Loucy (cell line): ENCODE measurements around the gene PPP1R13B.

Experiments used
- H2AFZ ChIP-seq: fragments of 200-600 bp; sonication (generic); 2 replicates; pipeline ENCODE4 v1.6.0; 2016; ENCODE audit warnings: antibody characterized with exemption, mild to moderate bottlenecking, low read length, moderate library complexity
- H3F3A ChIP-seq: fragments of 200-600 bp; 2 replicates; pipeline ENCODE4 v1.6.0; 2016; ENCODE audit warnings: antibody characterized with exemption, low read depth, mild to moderate bottlenecking
- H3K27me3 ChIP-seq: fragments of 200-600 bp; sonication (generic); 2 replicates; pipeline ENCODE4 v1.6.1; 2014; ENCODE audit warnings: low read length, mild to moderate bottlenecking; ENCODE audit not compliant: insufficient read depth, poor library complexity, severe bottlenecking
- H3K36me3 ChIP-seq: fragments of 200-600 bp; sonication (generic); 2 replicates; pipeline ENCODE4 v1.6.1; 2016; ENCODE audit warnings: low read length; ENCODE audit not compliant: insufficient read depth
- H3K4me1 ChIP-seq: fragments of 200-600 bp; sonication (generic); 2 replicates; pipeline ENCODE4 v1.5.1; 2014; ENCODE audit warnings: low read length, mild to moderate bottlenecking; ENCODE audit not compliant: insufficient read depth, poor library complexity, severe bottlenecking
- H3K4me2 ChIP-seq: fragments of 200-600 bp; sonication (generic); 2 replicates; pipeline ENCODE4 v1.6.0; 2014; ENCODE audit warnings: antibody characterized with exemption, low read length, low read depth, mild to moderate bottlenecking; ENCODE audit not compliant: poor library complexity, severe bottlenecking
- H3K4me3 ChIP-seq: fragments of 200-600 bp; sonication (generic); 2 replicates; pipeline ENCODE4 v1.5.1; 2014; ENCODE audit warnings: low read length, mild to moderate bottlenecking, mixed read lengths; ENCODE audit not compliant: poor library complexity, severe bottlenecking
- H3K79me2 ChIP-seq: fragments of 200-600 bp; sonication (generic); 2 replicates; pipeline ENCODE4 v1.6.1; 2014; ENCODE audit warnings: low read length; ENCODE audit not compliant: insufficient read depth
- H3K9ac ChIP-seq: fragments of 200-600 bp; sonication (generic); 2 replicates; pipeline ENCODE4 v1.6.0; 2014; ENCODE audit warnings: mild to moderate bottlenecking, low read depth, low read length, moderate library complexity; ENCODE audit not compliant: poor library complexity, severe bottlenecking
- H3K9me2 ChIP-seq: fragments of 200-600 bp; sonication (generic); replicated peaks from 2 replicates; pipeline ENCODE4 v1.6.1; 2016; ENCODE audit warnings: low read depth, low read length, mixed read lengths
- H3K9me3 ChIP-seq: fragments of 200-600 bp; sonication (generic); 2 replicates; pipeline ENCODE4 v1.6.1; 2014; ENCODE audit warnings: mild to moderate bottlenecking, antibody characterized with exemption, low read length, low read depth; ENCODE audit not compliant: insufficient read depth
- H4K20me1 ChIP-seq: fragments of 200-600 bp; sonication (generic); 2 replicates; pipeline ENCODE4 v1.6.0; 2014; ENCODE audit warnings: antibody characterized with exemption, low read length, mild to moderate bottlenecking; ENCODE audit not compliant: insufficient read depth, poor library complexity, severe bottlenecking
- EZH2phosphoT487 ChIP-seq: fragments of 200-600 bp; IDR thresholded peaks from 2 replicates; pipeline ENCODE4 v1.6.1; 2018; ENCODE audit warnings: antibody characterized with exemption, mild to moderate bottlenecking, moderate library complexity, borderline replicate concordance
- TF ChIP-seq, protein P1 (sequence below): fragments of 200-600 bp; sonication (generic); conservative IDR thresholded peaks from 2 replicates; pipeline ENCODE4 v1.5.1; 2014; ENCODE audit warnings: mild to moderate bottlenecking, antibody characterized with exemption, low read length

The PPP1R13B gene

DNA sequence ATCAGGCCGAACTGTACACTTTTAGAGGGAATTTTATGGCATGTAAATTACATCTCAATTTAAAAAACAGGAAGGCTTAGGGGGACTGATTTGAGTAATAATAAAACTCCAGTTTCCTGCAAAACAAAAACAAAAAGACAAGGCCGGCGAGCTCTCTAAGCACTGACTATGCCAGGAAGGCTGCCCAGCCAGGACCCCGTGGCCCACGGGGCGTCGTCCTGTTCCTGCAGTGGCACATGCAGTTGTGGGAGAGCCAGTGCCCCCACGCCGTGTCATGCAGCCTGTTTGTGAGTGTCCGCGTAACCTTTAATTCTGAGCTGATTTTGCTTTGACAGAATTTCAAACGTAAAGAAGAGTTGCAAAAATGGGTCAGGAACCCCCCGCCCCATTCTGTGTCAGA, 142.7 kb downstream of the PPP1R13B start:
- Histone ChIP-seq H3F3A (no peaks in the 10 kb centered on the region), H3K79me2 (no peaks in the 10 kb centered on the region), H3K4me3 (no peak overlapping the region), H3K9me2 (no peaks in the 10 kb centered on the region), H3K4me2 (no peak overlapping the region), H2AFZ (no peak overlapping the region), H3K27me3 (no peaks in the 10 kb centered on the region), H4K20me1 (no peaks in the 10 kb centered on the region), H3K36me3 (peaks cover 70% of the 10 kb centered on the region; the same call in 1 of the 2 replicates), H3K9me3 (no peaks in the 10 kb centered on the region), H3K9ac (no peak overlapping the region), H3K4me1 (no peaks in the 10 kb centered on the region)
- TF ChIP-seq, protein P1, sequence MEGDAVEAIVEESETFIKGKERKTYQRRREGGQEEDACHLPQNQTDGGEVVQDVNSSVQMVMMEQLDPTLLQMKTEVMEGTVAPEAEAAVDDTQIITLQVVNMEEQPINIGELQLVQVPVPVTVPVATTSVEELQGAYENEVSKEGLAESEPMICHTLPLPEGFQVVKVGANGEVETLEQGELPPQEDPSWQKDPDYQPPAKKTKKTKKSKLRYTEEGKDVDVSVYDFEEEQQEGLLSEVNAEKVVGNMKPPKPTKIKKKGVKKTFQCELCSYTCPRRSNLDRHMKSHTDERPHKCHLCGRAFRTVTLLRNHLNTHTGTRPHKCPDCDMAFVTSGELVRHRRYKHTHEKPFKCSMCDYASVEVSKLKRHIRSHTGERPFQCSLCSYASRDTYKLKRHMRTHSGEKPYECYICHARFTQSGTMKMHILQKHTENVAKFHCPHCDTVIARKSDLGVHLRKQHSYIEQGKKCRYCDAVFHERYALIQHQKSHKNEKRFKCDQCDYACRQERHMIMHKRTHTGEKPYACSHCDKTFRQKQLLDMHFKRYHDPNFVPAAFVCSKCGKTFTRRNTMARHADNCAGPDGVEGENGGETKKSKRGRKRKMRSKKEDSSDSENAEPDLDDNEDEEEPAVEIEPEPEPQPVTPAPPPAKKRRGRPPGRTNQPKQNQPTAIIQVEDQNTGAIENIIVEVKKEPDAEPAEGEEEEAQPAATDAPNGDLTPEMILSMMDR = no peak
- no peak for TF ChIP-seq EZH2phosphoT487

DNA sequence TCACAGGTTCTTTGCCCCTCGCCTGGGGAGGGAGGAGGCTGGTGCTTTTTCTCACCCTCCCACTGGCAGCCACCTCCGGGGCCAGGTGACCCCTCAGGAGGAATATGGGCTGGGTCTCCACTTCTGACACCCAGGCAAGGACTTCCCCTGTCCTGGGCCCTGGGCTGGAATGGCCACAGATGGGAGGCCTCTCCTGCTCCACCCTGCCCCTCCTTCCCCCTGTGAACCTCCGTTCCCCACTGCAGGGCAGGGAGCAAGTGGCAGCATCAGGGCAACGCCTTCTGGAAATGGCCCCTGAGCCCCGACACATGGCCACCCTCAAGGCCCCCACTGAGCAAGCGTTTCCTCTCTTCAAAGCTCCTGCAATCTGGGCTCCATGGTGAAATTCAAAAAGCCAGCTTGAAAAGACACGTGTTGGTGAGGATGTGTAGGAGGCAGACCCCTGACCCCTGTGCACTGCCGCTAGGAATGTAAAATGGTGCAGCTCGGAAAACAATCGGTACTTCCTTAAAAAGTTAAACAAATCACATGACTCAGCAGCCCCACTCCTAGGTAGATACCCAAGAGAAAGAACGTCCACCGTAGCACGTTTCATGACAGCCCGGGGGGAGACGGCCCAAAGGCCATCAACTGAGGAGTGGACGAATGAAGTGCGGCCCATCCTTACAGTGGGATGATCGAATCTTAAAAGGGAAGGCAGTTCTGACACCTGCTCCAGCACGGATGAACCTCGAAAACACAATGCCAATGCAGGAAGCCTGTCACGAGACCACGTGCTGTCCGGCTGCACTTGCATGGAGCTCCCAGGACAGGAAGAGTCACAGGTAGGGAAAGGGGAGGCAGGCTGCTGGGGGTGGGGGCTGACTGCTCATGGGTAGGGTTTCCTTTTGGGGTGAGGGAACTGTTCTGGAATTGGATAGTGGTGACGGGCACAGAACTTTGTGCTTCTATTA, 143.7 kb downstream of the PPP1R13B start:
- TF ChIP-seq, protein P1 = no peak
- TF ChIP-seq EZH2phosphoT487 = no peak
- no peak overlapping the region for H3K4me2 ChIP-seq
- H3K79me2 ChIP-seq = no peaks in the 10 kb centered on the region
- H3K4me3 ChIP-seq = no peak overlapping the region
- H3K9me3 ChIP-seq = no peaks in the 10 kb centered on the region
- no peaks in the 10 kb centered on the region for H3K9me2 ChIP-seq
- H3K27me3 ChIP-seq = no peaks in the 10 kb centered on the region
- H3K4me1 ChIP-seq = no peaks in the 10 kb centered on the region
- no peaks in the 10 kb centered on the region for H3F3A ChIP-seq
- no peak overlapping the region for H3K9ac ChIP-seq
- no peaks in the 10 kb centered on the region for H4K20me1 ChIP-seq
- no peak overlapping the region for H2AFZ ChIP-seq
- peaks cover 79% of the 10 kb centered on the region; the same call in 1 of the 2 replicates for H3K36me3 ChIP-seq

DNA sequence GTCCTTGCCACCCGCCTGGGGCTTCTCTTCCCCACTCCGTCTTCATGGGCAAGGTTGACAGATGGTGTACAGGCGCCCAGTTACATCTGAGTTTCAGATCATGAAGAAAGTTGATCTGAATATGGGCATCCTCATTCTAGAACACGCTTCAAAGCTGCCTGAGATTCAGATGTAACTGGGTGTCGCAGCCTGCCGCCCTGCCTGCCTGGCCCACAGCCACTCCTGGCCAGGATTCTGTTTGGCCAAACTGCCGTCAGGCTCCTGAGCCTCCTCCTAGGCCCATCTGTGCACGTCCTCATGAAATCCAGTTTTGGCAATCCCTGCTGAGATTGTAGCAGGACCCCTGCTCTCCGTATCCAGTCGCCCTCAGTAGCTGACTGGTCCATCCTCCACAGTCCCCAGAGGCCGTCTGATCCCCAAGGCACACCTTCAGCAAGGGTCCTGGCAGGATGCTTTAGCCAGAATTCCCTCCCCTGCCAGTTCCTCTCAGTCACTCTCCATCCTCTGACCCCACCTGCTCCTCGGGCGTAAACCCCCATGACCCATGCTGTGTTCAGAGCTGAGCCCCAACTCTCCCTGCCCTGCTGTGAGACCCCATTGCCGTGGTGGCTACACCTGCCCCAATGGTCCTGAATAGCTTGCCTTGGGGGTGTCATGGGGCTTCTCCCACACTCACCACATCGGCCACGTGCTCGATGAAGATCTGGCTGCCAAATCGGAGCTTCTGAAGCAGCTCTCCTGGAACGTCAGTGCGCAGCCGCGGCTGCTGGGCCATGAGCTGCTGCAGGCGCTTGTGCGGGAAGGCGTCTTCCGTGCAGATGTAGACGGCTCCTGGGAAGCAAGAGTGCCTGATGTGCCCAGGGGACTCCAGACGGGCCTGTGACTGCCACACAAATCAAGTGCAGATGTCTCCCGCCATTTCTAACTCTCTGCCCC, 144.6 kb downstream of the PPP1R13B start:
- Histone ChIP-seq H3K9ac (no peak overlapping the region), H3K79me2 (no peaks in the 10 kb centered on the region), H3K4me1 (no peaks in the 10 kb centered on the region), H3K4me2 (no peak overlapping the region), H3K9me2 (no peaks in the 10 kb centered on the region), H3K36me3 (peaks cover 77% of the 10 kb centered on the region; the same call in 1 of the 2 replicates), H4K20me1 (no peaks in the 10 kb centered on the region), H3K9me3 (no peaks in the 10 kb centered on the region), H3F3A (no peaks in the 10 kb centered on the region), H3K4me3 (no peak overlapping the region), H3K27me3 (no peaks in the 10 kb centered on the region), H2AFZ (no peak overlapping the region)
- TF ChIP-seq, protein P1 = no peak
- TF ChIP-seq EZH2phosphoT487 = no peak
